ENCODE data around the gene NFIB.

DNA sequence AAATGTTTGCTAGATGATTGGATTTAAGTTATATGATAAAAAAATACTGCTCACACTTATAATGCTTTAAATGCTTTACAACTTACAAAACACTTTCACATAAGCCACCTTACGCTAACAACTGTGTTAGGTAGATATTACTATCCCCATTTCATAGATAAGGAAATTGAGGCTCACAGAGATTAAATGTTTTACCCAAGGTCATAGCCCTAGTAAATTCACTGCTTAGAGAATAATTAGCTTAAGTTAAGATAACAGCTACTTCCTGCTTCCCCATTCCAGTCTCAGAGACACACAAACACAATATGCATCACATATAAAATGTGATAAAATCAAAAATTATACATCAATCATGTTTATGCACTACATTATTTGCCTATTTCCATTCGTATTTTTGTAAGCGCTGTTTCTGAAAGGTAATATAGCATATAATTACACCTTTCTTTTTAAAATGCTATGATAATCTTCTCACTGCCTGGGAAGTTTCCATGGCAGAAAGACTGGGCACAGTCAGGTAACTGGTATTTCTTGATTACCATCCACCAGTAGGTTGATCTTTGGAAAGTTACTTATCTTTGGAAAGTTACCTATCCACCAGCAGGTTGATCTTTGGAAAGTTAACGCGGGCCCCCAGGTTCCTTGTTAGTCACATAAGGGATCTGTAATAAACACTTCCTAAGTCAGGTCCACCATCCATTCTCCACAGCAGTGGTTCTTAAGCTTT, 101.1 kb downstream of the NFIB start:
- TF ChIP-seq POLR2AphosphoS5 (IDR thresholded peaks at IDR 0.05; ENCODE audit: low read depth, low read length) (no peak), SPI1 (IDR thresholded peaks at IDR 0.05; ENCODE audit: low read depth, low read length) (no peak), POLR2A (IDR thresholded peaks at IDR 0.05; ENCODE audit: low read depth, low read length) (no peak), TAF1 (IDR thresholded peaks at IDR 0.05; ENCODE audit: low read depth, low read length) (no peak), PAX5 (IDR thresholded peaks at IDR 0.05; ENCODE audit: insufficient read depth, low read length, severe bottlenecking) (no peak)
